GM12872 (cell line): ENCODE results near the gene RFX2.

Experiments
- TF ChIP-seq, protein P1 (sequence below): IDR thresholded peaks from 3 replicates; pipeline ENCODE4 v1.5.1; 2011; ENCODE audit warnings: low read depth, mild to moderate bottlenecking, low read length, moderate library complexity; ENCODE audit not compliant: insufficient read depth

Gene RFX2

DNA sequence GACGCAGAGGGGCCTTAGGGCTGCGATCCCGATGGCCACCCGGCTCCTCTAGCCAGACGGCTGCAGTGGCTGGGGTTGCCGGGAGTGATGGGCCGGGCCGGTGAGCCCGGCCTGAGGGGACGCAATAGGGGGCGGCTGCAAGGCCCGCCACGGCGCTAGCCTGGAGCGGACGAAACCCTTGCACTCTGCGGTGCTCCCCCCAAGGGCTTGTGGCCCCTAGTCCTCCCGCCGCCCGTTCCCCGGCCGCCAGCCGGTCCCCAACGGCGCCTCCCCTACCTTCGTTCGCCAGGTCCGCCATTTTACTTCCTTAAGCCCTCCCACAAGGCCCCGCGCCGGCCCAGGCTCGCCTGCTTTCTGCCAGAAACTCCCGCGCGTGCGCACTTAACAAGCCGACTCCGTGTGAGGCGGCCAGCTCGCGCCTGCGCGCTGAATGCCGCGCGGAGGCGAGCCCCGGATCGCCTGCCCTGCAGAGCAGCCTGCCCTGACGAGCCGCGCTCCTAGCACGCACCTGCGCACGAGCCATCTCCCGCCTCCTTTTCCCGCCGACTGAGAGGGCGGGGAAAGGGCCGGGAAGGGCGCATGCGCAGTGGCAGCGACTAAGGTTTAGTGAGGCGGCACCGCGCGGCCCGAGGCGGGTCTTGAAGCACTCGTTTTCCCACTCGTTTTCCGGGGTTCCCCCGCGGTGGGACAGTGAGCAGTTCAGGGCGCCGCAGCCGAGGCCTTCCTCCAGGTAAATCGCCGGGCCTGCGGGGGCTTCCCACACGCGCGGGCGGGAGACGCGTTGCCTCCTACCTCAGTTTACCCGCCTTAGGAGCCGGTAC, 132.3 kb downstream of the RFX2 start, which contains the start of gene RANBP3:
Gene RANBP3, minus strand, starts transcription at position 356 of the 821 bp plus-strand sequence. Its CDS starts 58 bp downstream, at position 298.
- TF ChIP-seq, protein P1, sequence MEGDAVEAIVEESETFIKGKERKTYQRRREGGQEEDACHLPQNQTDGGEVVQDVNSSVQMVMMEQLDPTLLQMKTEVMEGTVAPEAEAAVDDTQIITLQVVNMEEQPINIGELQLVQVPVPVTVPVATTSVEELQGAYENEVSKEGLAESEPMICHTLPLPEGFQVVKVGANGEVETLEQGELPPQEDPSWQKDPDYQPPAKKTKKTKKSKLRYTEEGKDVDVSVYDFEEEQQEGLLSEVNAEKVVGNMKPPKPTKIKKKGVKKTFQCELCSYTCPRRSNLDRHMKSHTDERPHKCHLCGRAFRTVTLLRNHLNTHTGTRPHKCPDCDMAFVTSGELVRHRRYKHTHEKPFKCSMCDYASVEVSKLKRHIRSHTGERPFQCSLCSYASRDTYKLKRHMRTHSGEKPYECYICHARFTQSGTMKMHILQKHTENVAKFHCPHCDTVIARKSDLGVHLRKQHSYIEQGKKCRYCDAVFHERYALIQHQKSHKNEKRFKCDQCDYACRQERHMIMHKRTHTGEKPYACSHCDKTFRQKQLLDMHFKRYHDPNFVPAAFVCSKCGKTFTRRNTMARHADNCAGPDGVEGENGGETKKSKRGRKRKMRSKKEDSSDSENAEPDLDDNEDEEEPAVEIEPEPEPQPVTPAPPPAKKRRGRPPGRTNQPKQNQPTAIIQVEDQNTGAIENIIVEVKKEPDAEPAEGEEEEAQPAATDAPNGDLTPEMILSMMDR: no peak

DNA sequence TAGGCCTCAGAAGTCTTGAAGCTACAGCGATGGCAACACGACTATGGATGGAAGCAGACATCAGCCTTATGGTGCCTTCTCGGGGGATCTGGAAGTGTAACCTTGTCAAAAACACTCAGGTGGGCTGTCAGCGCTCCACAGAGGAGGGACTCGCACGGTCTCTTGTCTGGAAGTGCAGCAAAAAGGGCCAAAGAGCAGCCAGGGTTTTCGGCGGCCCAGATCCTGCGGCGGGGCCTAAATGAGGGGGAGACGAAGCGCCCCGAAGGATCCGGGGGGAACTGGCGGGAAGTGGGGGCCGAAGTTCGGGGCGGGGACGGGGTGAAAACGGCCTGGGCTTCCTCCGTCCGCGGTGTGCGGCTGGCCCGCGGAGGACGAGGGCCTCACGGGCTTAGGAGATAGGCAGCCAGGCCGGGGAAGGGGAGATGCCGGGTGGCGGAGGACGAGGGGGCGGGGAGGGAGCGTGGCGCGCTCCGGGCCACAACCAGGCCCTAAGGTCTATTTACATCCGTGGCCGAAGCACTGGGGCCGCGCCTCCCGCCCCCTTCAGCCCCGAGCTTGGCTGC, 133.0 kb downstream of the RFX2 start:
- TF ChIP-seq, protein P1: no peak

DNA sequence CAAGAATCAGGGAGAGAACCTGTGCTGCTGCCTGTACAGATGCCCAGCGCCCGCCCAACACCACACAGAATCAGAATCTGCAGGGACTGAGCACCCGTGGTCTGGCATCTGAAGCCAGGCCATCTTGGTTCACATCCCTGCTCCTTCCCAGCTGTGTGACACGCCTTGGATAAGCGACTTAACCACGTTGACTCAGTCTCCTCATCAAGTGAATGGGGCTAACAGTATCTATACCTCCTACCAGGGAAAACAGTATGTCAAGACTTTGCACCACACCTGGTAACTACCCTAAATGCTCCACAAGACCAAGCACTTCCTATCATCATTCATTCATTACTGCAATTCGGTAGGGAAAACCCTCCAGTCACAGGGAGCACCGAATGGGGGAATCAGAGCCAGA, 133.5 kb downstream of the RFX2 start:
- TF ChIP-seq, protein P1: no peak

DNA sequence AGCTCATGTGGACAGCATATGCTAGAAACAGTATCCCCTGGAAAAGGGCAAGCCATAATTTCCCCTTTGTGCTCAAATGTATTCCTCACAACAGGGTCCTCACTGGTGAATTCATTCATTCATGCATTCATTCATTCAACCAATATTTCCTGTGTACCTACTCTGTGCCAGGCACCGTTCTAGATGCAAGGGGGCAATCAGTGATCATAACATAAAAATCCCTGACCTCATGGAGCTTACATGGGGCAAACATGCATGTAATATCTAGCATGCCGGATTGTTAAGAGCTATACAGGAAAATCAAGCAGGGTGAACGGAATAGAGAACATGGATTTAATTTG, 134.9 kb downstream of the RFX2 start:
- TF ChIP-seq, protein P1: no peak

DNA sequence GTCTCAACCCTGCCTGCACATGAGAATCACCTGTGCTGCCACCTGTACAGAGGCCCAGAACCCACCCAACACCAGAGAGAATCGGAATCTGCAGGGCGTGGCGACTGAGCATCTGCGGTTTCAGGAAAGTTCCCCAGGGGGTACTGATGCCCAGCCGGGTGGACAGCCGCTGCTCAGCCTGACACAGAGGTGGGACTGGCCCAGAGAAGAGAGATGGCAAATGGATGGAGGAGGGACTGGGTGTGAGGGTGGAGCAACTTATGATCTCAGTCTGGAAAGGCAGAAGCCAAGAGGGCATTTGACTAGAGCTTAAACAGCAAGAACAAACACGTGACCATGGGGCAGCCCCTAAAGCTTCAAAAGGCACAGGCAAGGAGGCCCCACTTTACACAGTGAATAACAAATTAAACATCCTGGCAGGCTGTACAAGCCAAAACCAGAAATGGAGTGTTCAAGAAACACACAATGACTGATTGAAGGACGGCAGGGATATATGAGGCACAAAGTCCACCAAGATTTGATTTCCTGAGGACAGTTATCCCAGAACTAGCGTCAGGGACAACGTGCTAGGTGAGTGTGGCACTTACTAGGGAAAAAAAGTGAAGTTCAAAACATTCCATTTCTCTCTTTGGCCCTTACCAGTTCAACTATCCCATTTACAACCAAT, 135.4 kb downstream of the RFX2 start:
- TF ChIP-seq, protein P1: no peak

DNA sequence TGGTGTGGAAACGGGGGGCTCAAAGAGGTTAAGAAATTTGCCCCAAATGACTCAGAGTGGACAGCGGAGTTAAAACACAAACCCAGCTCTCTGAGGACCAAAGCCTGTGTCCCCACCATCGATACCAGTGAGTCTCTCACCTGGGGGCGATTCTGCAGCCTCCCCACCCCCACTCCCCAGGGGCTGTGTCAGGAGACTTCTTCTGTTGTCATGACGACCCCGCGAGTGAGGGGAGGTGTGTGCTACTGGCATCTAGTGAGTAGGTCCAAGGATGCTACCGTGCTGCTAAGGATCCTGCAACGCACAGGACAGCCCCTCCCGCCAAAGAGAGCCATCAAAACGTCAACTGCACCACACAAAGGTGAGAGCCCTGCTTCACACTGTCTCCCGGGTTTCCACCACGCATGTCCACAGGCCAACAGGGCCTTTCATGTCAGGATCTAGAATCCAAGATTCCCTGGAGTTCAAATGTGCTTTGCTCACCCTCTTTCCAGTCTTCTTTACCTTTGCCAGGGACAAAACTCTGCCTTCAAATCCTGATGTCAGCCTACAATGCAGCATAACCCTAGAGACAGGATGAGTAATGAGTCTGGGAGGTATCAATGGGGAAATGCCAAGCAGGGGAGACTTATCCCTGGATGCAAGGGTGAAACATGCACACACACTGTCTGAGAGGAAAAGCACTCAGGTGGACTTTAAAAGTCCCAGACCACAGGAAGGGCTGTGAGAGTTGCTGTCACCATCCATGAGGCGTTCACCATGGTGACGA, 136.2 kb downstream of the RFX2 start:
- TF ChIP-seq, protein P1: no peak

DNA sequence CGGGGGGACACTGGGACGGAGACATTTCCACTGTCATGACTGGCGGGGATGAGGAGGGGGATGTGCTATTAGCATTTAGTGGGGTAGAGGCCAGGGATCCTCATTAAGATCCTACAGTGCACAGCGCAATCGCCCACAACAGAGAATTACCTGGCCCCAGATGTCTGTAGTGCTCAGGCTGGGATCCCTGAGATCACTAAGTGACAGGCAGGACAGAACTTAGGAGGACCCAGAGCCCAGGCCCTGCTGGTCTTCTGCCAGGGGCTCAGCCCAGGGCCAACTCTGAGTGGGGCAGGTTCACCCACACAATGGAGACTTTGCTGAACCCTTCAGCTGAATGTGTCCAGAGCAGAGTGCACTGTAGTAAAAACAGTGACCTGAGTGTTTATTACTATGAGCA, 136.9 kb downstream of the RFX2 start:
- TF ChIP-seq, protein P1: no peak
